Measurements from ENCODE around the gene DNAI7.

Gene DNAI7, protein sequence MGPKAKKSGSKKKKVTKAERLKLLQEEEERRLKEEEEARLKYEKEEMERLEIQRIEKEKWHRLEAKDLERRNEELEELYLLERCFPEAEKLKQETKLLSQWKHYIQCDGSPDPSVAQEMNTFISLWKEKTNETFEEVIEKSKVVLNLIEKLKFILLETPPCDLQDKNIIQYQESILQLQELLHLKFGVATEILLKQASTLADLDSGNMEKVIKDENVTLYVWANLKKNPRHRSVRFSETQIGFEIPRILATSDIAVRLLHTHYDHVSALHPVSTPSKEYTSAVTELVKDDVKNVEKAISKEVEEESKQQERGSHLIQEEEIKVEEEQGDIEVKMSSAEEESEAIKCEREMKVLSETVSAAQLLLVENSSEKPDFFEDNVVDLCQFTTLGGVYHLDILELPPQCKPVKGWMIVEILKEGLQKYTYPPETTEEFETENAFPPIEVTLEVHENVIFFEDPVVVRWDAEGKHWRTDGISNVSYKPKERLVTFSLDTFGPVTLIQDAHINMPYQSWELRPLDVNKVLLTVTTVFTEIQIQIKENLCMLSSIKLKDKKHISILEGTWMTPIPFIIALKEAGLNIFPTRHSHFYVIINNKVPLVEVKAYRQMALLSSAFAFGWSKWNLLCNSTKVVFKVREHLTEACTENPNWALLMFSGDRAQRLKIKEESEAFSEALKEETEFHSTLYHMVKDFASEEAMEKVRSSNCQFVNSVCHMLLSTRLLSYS

DNA sequence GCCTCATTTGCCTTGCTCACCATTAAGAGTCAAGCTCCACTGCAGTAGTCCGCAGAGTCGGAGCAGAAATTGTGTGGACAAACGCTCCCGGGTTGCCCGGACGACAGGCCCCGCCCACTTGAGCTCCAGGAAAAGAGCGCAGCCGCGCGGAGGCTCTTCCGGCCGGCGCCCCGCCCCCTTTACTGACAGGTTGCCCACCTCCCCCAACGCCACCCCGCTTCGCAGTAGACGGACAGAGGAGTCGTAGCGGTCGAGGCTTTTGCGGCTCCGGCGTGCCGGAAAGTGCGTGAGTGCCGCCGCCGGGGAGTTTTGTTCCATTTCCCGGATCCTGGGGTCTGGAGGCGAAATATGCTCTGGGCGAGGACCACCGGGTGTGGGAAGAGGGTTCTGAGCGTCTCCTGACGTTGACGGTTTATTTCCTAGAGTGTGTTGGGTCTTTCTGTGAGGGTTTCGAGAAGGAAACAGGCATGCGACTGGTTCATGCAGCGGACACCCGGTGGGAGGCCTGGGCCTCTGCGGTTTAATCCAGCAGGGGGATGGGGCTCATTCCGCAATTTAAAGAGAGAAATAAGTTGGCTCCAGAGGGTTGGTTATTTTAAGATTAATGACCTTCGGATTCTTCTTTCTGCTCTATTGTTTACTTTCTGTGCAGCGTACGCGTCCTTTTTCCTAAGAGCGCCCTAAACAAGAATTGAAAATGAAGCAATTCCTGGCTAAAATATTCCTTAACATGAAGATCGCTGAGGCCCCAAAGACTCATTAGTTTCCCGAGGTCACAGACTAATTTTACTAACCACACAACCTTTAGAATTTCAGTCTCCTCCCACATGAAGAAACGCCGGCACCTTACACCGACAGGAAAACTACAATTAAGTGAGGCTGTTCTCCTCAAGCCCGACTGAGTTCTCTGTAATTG is at the start of gene DNAI7, which contains the start of gene ETFRF1:
TSS of gene DNAI7 (minus strand) at position 105 of the 916 bp plus-strand sequence. CDS start at position 23, 82 bp downstream.
TSS of gene ETFRF1 (plus strand) at position 182 of the 916 bp plus-strand sequence. CDS start 8,720 bp downstream, outside the sequence.
- Histone ChIP-seq H3K27me3 (ENCODE audit: insufficient read depth, low read length) (no peaks in the 10 kb centered on the region), H3K27ac (ENCODE audit: low read length) (peak within 1 kb of the TSS; percentile 34), H3K9ac (ENCODE audit: low read depth, low read length) (peak within 1 kb of the TSS; percentile 91), H3K9me3 (ENCODE audit: insufficient read depth, low read depth, low read length) (no peaks in the 10 kb centered on the region), H3K4me3 (ENCODE audit: low read length) (peak within 1 kb of the TSS; percentile 80), H3K4me1 (ENCODE audit: insufficient read depth, low read length) (peaks cover 5% of the 10 kb centered on the region; the same call in 1 of the 2 replicates), H3K36me3 (ENCODE audit: insufficient read depth, low read depth, low read length) (no peaks in the 10 kb centered on the region)

DNA sequence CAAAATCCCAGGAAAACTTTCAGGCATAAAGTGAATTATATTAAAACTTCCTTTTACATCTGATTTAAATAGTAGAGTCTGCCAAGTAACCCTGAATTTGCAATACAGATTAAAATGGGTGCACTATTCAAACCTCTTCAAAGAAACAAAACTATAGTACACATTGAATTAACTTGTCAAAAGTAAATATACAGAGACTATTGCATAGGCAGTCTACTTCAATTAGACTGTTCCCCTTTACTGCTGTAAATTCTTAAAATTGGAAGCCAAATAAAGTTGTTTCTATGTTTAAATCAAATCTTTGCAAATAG is 48.7 kb upstream of the DNAI7 start:
- Histone ChIP-seq H3K36me3 (ENCODE audit: insufficient read depth, low read depth, low read length) (peaks cover 45% of the 10 kb centered on the region), H3K4me1 (ENCODE audit: insufficient read depth, low read length) (no peaks in the 10 kb centered on the region), H3K27ac (ENCODE audit: low read length) (no peak overlapping the region), H3K9me3 (ENCODE audit: insufficient read depth, low read depth, low read length) (no peaks in the 10 kb centered on the region), H3K27me3 (ENCODE audit: insufficient read depth, low read length) (no peaks in the 10 kb centered on the region), H3K9ac (ENCODE audit: low read depth, low read length) (no peak overlapping the region), H3K4me3 (ENCODE audit: low read length) (no peak overlapping the region)

DNA sequence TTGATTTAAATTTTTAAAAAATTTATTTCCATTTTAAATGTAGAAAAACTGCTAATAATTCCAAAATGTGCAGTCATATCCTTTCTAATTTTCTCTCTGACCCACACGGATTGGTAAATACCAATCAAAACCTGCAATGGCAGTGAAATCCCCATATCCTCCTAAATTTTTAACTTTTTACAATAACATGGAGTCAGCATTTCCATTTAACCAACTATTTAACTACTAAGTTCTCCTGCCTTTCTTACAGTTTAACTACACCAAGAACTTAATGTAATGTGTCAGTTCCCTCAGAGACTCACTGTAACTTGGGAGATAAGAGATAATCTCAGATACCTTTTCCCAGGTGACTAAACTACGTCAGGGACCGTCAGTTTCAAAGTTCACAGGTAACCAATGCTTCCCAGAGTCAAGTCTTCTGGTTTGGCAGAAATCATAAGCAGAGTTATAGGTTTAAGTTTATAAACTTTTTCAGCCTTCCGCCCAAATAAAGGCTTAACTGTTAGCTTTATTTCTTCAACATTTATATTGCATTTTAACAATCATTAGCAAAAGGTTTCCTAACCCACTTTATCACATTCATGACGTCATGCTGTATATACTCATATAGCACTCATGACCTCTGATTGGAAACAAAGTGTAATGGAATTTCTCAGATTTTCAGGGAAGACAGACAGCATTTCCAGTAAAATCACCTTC is 48.2 kb upstream of the DNAI7 start:
- Histone ChIP-seq H3K27ac (ENCODE audit: low read length) (no peak overlapping the region), H3K4me1 (ENCODE audit: insufficient read depth, low read length) (no peaks in the 10 kb centered on the region), H3K4me3 (ENCODE audit: low read length) (no peak overlapping the region), H3K27me3 (ENCODE audit: insufficient read depth, low read length) (no peaks in the 10 kb centered on the region), H3K9me3 (ENCODE audit: insufficient read depth, low read depth, low read length) (no peaks in the 10 kb centered on the region), H3K36me3 (ENCODE audit: insufficient read depth, low read depth, low read length) (peaks cover 49% of the 10 kb centered on the region), H3K9ac (ENCODE audit: low read depth, low read length) (no peak overlapping the region)

DNA sequence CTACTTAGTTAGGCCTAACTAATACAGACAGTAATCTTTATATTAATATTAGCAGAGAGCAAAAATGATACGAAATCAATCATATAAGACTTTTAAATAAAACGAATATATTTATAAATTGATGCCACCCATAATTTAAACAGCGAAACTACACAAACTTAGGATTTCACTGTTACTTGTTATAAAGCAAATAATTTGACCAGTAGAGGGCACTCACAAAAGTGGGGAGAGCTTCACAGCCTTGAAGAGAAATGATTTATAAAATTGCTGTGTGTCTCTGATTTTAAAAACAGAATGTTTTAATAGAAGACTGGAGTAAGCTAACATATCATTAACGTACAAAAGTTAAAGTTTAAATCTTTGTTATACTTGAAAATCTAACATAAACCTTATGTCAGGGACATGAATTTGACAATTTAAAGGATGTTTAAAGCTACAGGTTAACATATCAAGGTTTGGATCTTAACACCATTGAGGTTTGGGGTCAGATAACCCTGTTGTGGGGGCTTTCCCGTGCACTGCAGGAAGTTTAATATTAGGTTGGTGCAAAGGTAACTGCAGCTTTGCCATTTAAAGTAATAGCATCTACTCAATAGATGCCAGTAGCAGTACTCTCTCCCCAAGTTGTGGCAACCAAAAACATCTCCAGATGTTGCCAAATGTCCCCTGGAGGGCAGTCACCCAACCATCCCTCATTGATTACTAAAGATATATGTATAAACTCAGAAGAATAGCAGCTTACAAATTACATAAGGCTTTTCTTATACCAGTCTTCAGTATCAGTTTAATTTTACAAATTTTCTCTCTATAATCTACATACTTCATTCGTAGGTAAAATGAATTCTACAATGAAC is 46.4 kb upstream of the DNAI7 start:
- Histone ChIP-seq H3K9me3 (ENCODE audit: insufficient read depth, low read depth, low read length) (no peaks in the 10 kb centered on the region), H3K27ac (ENCODE audit: low read length) (no peak overlapping the region), H3K4me3 (ENCODE audit: low read length) (no peak overlapping the region), H3K9ac (ENCODE audit: low read depth, low read length) (no peak overlapping the region), H3K27me3 (ENCODE audit: insufficient read depth, low read length) (no peaks in the 10 kb centered on the region), H3K4me1 (ENCODE audit: insufficient read depth, low read length) (no peaks in the 10 kb centered on the region), H3K36me3 (ENCODE audit: insufficient read depth, low read depth, low read length) (peaks cover 63% of the 10 kb centered on the region)

DNA sequence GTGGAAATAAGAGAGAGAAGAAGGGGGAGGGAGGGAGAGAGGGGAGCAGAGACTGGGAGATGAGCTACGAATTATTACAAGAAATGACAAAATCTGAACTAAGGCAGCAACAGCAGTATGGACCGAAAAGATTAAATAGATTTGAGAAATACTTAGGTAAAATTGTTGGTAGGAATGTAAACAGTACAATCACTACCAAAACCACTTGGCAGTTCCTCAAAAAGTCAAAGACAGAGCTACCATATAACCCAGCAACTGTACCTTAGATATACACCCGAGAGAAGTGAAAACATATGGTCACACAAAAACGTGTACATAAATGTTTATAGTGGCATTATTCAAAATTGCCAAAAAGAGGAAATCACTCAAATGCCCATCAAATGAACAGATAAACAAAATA is 41.7 kb upstream of the DNAI7 start:
- H3K36me3 ChIP-seq (ENCODE audit: insufficient read depth, low read depth, low read length): peaks cover 49% of the 10 kb centered on the region
- no peak overlapping the region for H3K4me3 ChIP-seq (ENCODE audit: low read length)
- no peak overlapping the region for H3K27ac ChIP-seq (ENCODE audit: low read length)
- H3K9ac ChIP-seq (ENCODE audit: low read depth, low read length): no peak overlapping the region
- no peaks in the 10 kb centered on the region for H3K27me3 ChIP-seq (ENCODE audit: insufficient read depth, low read length)
- H3K9me3 ChIP-seq (ENCODE audit: insufficient read depth, low read depth, low read length): no peaks in the 10 kb centered on the region
- H3K4me1 ChIP-seq (ENCODE audit: insufficient read depth, low read length): no peaks in the 10 kb centered on the region

DNA sequence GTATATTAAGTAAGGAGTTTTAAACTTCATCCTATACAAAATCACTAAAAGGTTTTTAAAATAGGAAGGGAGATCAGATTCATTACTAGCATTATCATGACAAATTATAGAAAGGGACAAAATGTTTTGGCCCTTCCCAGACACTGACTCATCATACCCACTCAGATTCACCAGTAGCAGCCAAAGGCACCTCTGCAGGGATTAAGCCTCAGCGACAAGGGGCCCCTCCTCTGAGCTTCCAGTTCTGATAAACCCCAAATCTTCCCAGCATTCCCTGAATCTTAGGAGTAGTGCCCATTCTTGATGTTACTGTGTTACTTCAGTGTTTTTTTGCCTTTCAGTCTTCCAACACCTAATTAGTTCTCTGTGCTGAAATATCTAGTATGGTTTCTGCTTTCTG is 41.2 kb upstream of the DNAI7 start:
- Histone ChIP-seq H3K36me3 (ENCODE audit: insufficient read depth, low read depth, low read length) (peaks cover 52% of the 10 kb centered on the region), H3K9ac (ENCODE audit: low read depth, low read length) (no peak overlapping the region), H3K9me3 (ENCODE audit: insufficient read depth, low read depth, low read length) (no peaks in the 10 kb centered on the region), H3K27ac (ENCODE audit: low read length) (no peak overlapping the region), H3K4me3 (ENCODE audit: low read length) (no peak overlapping the region), H3K4me1 (ENCODE audit: insufficient read depth, low read length) (no peaks in the 10 kb centered on the region), H3K27me3 (ENCODE audit: insufficient read depth, low read length) (no peaks in the 10 kb centered on the region)

DNA sequence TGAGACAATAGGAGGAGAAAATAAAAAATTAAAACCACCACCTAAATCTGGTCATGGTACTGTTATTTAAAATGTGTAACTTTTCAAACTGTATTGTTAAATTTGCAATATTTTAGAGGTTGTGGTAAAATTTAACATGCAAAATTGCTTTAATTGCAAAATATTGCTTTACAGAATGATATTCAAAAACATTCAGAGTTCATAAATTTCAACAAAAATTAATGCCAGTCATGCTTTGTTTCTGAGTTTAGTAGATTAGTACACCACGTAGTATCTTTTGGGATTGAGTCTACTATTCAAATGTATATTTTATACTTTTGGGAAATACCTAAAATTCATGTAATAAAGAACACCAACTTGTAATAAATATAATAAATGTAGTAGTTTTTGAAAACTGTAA is 18.4 kb upstream of the DNAI7 start:
- H3K9me3 ChIP-seq (ENCODE audit: insufficient read depth, low read depth, low read length): no peaks in the 10 kb centered on the region
- H3K9ac ChIP-seq (ENCODE audit: low read depth, low read length): no peak overlapping the region
- no peak overlapping the region for H3K4me3 ChIP-seq (ENCODE audit: low read length)
- H3K36me3 ChIP-seq (ENCODE audit: insufficient read depth, low read depth, low read length): peaks cover 24% of the 10 kb centered on the region
- no peaks in the 10 kb centered on the region for H3K4me1 ChIP-seq (ENCODE audit: insufficient read depth, low read length)
- no peaks in the 10 kb centered on the region for H3K27me3 ChIP-seq (ENCODE audit: insufficient read depth, low read length)
- H3K27ac ChIP-seq (ENCODE audit: low read length): no peak overlapping the region

DNA sequence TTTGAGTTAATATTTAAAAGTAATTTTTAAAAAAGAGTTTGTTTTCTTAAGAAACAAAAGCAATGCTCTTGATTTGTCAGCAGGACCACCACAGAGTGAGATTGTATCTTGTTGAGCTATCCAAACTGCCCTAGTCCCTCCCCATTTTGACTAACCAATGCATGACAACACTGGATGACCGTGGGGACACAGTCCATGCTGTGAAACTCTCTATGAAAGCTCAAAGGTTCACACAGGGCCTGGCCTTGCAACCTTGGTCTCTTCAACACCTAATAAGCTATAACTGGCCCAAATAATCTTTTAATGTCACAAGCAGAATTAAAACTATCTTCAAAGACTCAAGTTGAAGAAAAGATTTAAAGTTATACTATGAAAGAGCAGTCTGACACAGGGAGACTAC is 13.6 kb upstream of the DNAI7 start:
- H3K4me1 ChIP-seq (ENCODE audit: insufficient read depth, low read length): no peaks in the 10 kb centered on the region
- H3K36me3 ChIP-seq (ENCODE audit: insufficient read depth, low read depth, low read length): peaks cover 52% of the 10 kb centered on the region
- no peaks in the 10 kb centered on the region for H3K9me3 ChIP-seq (ENCODE audit: insufficient read depth, low read depth, low read length)
- H3K9ac ChIP-seq (ENCODE audit: low read depth, low read length): no peak overlapping the region
- H3K27me3 ChIP-seq (ENCODE audit: insufficient read depth, low read length): no peaks in the 10 kb centered on the region
- H3K27ac ChIP-seq (ENCODE audit: low read length): no peak overlapping the region
- no peak overlapping the region for H3K4me3 ChIP-seq (ENCODE audit: low read length)

DNA sequence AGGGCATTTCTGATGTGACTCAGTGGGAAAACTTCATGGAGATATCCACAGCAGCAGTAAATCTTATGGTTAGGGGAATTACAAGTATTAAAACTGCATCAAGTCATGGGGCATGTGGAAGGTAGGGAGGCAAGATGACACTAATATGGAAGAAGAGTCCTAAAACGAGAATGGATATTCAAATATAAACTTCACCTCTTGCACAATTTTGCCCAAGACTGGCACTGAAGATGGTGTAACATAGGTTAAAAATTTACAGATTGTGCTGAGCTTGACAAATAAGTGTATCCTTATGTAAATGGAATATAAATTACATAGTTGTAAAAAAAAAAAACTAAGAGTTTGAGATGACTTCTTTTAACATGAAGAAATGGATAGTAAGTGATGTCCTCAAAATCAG is 12.9 kb upstream of the DNAI7 start:
- Histone ChIP-seq H3K4me3 (ENCODE audit: low read length) (no peak overlapping the region), H3K36me3 (ENCODE audit: insufficient read depth, low read depth, low read length) (peaks cover 52% of the 10 kb centered on the region)

GRCh38 chr12:25207411-25207810 is 12.5 kb upstream of the DNAI7 start:
- Histone ChIP-seq H3K27ac (ENCODE audit: low read length) (no peak overlapping the region), H3K4me1 (ENCODE audit: insufficient read depth, low read length) (no peaks in the 10 kb centered on the region), H3K27me3 (ENCODE audit: insufficient read depth, low read length) (no peaks in the 10 kb centered on the region), H3K9me3 (ENCODE audit: insufficient read depth, low read depth, low read length) (no peaks in the 10 kb centered on the region), H3K4me3 (ENCODE audit: low read length) (no peak overlapping the region), H3K9ac (ENCODE audit: low read depth, low read length) (no peak overlapping the region), H3K36me3 (ENCODE audit: insufficient read depth, low read depth, low read length) (peaks cover 52% of the 10 kb centered on the region)

More for the DNA sequence above, 12.9 kb upstream of the DNAI7 start:
- Histone ChIP-seq H3K9me3 (ENCODE audit: insufficient read depth, low read depth, low read length) (no peaks in the 10 kb centered on the region), H3K9ac (ENCODE audit: low read depth, low read length) (no peak overlapping the region), H3K4me1 (ENCODE audit: insufficient read depth, low read length) (no peaks in the 10 kb centered on the region), H3K27ac (ENCODE audit: low read length) (no peak overlapping the region), H3K27me3 (ENCODE audit: insufficient read depth, low read length) (no peaks in the 10 kb centered on the region)
